ENCODE measurements around the gene F12.

F12 gene

GRCh38 chr5:177396807-177397206, 12.6 kb downstream of the F12 start:
- no peak for TF ChIP-seq CTCF (IDR thresholded peaks at IDR 0.05)

DNA sequence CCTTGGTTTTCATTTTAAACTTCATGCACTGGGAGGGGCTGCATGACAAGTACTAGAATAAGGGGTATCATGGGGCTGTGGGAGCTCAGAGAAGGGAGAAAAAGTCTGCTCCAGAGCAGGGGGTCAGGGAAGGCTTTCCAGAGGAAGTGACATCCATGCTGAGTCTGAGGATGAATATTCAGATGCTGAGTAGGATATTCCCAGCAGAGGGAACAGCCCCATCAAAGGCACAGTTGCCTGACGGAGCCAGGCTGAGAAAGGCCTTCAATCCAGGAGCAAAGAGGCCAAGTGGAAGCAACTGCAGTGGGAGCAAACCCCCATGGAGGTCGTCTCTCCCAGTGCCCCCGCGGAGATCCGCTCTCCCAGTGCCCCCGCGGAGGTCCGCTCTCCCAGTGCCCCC, 13.3 kb downstream of the F12 start:
- TF ChIP-seq CTCF (IDR thresholded peaks at IDR 0.05), result no peak

DNA sequence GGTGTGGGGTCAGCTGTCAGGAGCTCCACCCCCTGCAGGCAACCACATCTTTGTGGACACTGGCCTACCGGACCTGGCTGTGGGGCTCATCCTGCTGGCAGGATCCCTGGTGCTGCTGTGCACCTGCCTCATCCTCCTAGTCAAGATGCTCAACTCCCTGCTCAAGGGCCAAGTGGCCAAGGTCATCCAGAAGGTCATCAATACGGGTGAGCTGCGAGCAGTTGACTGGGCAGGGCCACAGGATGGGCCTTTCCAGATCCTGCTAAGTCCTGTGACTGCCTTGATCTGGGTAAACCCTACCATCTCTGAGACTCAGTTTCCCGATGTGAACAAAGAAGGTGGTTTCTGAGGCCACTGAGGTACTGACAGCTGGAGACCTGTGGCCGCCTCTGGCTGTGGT, 15.4 kb downstream of the F12 start:
- TF ChIP-seq CTCF (IDR thresholded peaks at IDR 0.05), result no peak

DNA sequence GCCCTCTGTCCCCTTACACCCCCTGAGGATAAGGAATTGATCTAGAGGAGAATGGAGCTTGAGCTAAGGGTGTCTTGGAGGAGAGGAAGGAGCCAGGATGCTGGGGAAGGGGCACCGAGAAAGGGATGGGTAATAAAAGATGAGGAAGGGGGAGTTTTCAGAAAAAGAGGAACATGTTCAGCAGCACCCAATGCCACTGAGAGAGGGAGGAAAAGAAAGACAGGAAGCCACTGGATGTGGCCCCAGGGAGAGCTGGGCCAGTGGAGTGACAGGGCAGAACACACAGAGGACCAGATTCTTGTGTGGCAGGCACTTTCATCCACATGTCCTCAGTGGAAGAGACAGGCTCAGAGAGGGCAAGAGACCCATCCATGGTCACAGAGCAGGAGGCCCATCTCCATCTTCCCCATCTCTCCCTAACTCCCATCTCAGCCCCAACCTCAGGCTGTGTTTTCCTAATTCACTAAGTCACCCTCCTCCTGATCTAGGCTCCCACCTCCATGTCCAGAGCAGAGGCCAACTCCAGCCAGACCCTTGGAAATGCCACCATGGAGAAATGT, 16.1 kb downstream of the F12 start:
- no peak for TF ChIP-seq CTCF (IDR thresholded peaks at IDR 0.05)

- no peak for TF ChIP-seq CTCF (IDR thresholded peaks at IDR 0.05)
Measured at GRCh38 chr5:177392765-177393164, 16.6 kb downstream of the F12 start.

GRCh38 chr5:177390363-177391300, 18.7 kb downstream of the F12 start:
- peak; percentile 90 for TF ChIP-seq CTCF (IDR thresholded peaks at IDR 0.05)

GRCh38 chr5:177389241-177390169, 19.9 kb downstream of the F12 start:
- TF ChIP-seq CTCF (IDR thresholded peaks at IDR 0.05), result no peak

Measured in LNCAP (cell line).